SK-MEL-5 (cell line): ENCODE measurements around the gene ST6GALNAC3. TPM values are rescaled to one million over a fixed set of nuclear protein-coding genes. Genes with fewer than 3 reads are reported as not detected.
A peak's percentile ranks its signal among the peaks of the same experiment; 100 is the strongest.

ENCODE experiments used
- DNase-seq: peaks from one replicate; pipeline ENCODE4 v3.0.0-alpha.2; 2016; ENCODE audit warnings: low read depth, low spot score
- in situ Hi-C: cut with HindIII; loops from 2 replicates; pipeline ENCODE4 v1.10.0; 2016; ENCODE audit warnings: low sequenced_read_pairs, high pct_unique_total_duplicates, low pct_unique_long_range_greater_than_20kb
- total RNA-seq: library from RNA; depleted of rRNA; stranded (reverse); fragments of >200 nt; shearing (Covaris generic); gene quantifications from 2 replicates; pipeline ENCODE4 v1.2.3, GENCODE V29; 2014

ST6GALNAC3 gene
- total RNA-seq, 1 experiment from 2014 or later, result 70.7 TPM

DNA sequence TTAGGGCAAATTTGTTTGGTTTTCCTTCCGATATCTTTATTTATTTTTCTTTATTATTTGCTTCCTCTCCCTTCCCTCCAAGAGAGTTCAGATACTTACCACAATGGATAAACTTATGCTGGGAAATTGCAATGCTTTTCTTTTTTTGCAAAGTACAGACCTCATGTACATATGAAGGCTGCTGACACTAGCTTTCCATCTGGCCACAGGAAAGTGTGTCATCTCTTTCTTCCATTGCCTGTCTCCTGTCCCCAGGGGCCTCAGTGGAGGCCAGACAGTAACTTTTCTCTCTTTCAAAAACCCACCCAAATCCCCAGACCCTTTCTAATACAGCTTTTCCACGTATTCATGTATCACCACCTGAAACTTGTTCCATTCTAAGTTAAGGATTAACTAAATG, 73.9 kb downstream of the ST6GALNAC3 start:
- DNase-seq, result peak; percentile 64
- in situ Hi-C loops, result no loop called here

DNA sequence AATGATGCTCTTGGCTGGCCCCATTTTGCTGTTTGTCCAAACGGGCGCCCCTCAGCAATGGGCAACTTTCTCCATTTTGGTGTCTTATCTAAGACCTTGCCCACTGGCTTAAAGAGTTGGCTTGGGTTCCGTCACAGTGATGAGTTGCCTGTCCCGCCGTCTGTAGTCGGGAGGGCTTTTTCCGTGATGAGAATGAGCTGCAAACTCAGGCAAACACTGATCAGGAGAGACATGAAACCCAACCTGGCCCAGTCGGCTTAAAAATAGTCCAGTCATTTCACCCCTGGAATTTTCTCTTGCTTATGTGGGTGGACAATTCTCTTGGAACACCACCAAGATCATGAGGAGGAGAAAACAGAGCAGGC, 79.3 kb downstream of the ST6GALNAC3 start:
- in situ Hi-C loops, result no loop called here
- no peak for DNase-seq

DNA sequence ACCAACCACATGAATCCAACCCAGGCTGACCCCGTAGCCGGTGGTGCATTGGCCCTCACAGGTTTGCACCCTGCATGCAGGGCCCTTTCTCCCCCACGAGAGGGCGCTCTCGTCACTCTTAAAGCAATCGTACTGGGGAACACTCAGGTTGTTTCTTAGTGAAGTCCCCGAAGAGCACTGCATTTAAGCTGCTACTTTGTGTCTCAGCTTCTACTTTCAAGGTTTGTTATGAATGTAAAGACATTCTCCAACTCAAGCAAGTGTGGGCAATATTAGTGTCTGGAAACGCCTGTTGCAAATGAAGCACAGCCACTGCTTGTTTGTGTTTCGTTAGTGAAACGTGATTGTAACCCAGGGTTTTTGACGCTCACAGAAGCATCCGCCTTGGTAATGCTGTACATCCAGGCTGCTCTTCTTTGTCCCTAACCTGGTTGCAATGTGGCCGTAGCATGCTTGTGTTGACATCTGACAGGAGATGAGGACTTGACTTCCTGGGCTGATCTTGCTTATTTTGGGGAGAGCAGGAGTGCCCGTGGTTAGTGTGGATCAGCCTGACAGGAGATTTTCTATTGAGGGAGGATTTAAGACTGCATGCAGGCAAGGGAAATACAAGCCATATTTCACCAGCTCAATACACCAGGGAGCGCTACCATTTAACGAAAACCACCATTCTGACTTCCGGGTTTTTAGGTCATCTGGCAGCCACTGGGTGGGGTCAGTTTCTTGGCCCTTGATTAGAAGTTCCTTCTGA, 79.8 kb downstream of the ST6GALNAC3 start:
- in situ Hi-C loops, result no loop called here

DNA sequence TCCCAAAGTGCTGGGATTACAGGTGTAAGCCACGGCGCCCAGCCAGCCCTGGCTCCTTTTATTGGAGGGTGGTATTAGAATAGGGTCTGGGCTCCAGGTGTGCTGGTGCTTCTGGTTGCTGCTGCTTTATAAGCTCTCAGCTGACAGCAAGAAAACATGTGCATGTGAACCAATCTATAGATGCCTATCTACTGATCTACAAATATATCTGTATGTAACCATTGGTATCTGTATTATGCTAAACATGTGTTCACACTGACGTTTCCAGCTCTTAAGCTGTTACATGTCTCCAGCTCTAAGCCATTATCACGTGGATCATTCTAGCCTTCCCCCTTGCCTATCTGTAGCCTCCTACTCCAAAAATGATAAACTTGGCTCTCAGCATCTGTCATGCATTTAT, 82.4 kb downstream of the ST6GALNAC3 start:
- in situ Hi-C loops, result no loop called here

More for the DNA sequence above, 79.8 kb downstream of the ST6GALNAC3 start:
- DNase-seq, result peak; percentile 83

DNA sequence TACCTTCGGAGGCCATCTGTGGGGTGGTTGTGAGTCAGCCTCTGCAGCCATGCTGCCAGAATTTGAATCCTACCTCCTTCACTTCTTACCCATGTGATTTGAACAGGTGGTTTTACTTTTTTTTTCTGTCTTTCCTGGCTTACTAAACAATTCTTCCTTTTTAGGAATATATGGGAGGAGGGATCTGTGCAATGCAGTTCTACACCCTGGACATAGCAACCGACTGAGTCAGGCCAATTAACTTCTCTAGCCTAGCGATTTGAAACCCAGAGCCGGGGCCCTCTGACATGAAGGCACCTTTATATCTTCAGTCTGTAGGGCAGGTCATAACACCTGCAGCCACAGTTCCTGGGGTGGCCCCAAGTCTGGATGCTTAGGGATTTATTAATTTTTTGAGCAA, 83.6 kb downstream of the ST6GALNAC3 start:
- DNase-seq, result no peak
- in situ Hi-C loops, result no loop called here

More for the DNA sequence above, 82.4 kb downstream of the ST6GALNAC3 start:
- DNase-seq, result no peak

DNA sequence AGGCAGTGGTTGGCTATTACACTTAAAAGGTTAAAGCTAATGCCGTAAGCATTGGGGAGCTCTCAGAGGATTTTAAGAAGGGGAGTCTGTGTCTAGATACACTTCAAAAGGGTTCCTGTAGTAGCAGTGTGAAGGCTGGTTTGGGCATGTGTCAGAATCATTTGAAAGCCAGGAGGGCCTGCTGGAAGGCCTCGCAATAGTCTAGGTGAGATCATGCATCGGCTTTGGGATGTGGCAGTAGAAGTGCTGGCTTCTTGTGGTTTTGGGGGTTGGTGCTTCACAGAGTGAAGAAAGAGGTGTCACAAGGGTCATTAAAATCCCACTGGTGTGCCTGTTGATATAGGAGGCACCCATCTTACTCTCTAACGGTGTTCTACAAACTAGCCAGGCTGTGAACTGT, 85.7 kb downstream of the ST6GALNAC3 start:
- no peak for DNase-seq
- in situ Hi-C loops, result no loop called here

DNA sequence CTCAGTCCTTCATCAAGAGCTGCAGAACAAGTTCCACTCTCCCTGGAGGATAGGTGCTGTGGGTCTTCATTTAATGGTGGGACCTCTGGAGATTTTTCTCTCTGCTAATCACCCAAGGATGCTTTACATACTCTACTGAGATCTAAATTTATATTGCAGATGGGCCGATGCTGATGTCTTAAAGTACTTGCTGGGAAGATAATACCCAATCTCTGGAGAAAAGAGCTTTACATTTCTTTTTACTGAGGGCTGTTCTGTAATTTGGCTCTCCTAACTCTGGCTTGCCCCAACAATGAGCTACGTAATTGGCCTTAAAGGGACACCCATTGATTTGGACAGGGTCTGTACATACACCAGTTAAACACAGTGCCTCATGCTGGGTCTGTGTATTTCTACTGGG, 86.9 kb downstream of the ST6GALNAC3 start:
- no peak for DNase-seq
- in situ Hi-C loops, result no loop called here

DNA sequence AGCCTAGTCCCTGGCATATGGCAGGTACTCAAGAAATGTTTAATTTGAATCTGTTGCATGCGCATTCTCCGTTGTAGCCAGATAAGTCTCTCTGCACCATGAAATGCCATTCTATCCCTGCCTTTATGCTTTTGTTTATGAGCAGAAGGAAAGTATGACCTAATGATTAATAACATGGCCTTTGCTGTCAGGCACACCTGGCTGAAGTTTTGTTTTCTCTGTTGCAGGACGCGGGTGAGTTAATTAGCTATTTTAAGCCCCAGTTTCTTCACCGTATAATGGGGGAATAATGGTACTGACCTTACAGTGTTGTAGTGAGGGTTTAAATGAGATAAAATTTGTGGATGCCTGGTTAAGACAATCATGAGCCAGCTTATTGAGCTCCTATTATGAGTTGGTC, 87.7 kb downstream of the ST6GALNAC3 start:
- in situ Hi-C loops, result no loop called here
- no peak for DNase-seq

DNA sequence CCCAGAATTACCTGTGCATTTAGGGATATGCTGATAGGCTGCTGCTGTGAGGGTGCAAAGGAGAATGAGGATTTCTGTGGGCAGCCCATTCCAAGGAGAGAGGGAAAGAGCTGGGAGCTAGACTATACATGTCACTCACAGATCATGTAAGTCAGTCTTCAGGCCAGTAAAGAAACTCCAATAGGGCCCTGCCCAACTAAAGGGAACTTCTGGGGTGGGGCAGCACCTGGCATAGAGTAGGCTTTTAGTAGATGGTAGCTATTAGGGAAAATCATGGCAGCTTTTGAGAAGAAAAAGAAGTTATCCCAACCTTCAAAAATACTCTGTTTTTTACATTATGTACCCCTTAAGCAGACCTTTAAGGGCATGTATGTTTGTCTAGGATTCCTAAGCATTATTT, 89.6 kb downstream of the ST6GALNAC3 start:
- in situ Hi-C loops, result no loop called here
- DNase-seq, result no peak

DNA sequence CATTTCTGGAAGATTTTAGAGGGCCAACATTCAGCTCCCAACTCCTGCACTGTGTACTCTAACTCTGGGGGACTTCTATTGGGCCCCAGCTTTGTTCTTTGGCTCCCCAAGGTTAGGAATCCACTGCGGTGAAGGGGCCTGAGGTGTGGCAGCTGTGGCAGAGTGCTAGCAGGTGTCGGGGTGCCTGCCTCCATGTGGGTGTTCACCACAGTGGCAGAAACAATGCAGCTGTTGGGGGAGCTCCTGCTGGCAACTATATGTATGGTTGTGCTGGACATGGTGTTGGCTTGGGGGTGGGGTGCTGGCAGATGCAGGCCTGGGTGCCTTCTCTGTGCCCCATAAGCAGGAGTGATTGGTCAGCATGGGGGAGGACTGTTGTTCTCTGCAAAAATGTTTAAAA, 95.5 kb downstream of the ST6GALNAC3 start:
- in situ Hi-C loops, result no loop called here
- no peak for DNase-seq

DNA sequence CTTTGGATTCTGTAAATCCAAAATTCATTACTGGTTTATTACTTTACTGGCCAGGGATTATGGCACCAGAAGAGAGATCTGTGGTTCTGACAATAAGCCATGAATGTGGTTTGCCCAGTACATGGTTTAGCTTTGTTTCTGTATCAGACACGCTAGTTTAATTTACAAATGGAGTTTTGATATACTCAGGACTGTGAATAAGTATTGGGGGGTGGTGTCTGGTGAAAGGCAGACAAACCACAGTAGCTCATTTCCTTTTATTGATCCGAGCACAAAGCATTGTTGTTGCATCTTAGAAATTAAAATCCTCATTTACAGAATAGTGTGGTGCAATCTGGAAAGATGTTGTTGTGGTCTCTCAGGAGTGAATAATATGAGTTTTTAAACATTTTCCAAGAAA, 96.0 kb downstream of the ST6GALNAC3 start:
- in situ Hi-C loops, result no loop called here
- DNase-seq, result no peak

DNA sequence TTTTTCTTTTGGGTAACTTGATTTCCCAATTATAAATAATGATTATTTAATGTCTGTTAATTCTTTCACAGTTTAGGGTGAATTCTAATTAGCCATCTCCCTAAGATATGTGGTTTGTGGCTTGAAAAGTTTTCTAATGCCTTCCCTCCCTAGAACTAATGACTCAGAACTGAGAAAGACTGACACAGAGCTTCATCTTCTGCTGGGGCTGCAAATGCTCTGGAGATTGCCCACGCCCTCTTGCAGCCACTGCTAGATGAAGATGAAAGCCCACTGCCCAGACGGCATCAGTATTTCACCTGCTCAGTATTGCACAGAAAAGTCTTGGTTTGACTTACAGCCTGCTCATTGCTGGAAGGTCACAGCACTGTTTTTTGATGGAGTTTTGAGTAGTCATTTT, 101.5 kb downstream of the ST6GALNAC3 start:
- DNase-seq, result no peak
- in situ Hi-C loops, result no loop called here

DNA sequence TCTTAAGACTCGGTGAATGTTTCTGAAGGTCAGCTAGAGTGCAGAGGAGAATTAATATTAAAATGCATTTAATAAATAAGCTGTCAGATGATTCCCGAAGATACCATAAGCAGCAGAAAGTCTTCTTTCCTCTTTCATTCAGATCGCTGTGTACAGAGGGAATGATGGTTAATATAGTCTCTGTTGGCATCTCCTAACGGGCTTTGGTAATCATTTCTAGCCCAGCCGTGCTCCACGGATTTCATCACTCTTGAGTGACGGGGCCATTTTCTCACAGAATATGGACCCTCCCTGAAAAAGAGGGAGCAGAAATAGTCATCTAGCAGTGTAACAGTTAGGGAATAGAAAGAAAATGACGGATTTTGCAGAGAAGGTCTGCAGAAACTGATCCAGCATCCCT, 103.1 kb downstream of the ST6GALNAC3 start:
- in situ Hi-C loops, result no loop called here
- no peak for DNase-seq

DNA sequence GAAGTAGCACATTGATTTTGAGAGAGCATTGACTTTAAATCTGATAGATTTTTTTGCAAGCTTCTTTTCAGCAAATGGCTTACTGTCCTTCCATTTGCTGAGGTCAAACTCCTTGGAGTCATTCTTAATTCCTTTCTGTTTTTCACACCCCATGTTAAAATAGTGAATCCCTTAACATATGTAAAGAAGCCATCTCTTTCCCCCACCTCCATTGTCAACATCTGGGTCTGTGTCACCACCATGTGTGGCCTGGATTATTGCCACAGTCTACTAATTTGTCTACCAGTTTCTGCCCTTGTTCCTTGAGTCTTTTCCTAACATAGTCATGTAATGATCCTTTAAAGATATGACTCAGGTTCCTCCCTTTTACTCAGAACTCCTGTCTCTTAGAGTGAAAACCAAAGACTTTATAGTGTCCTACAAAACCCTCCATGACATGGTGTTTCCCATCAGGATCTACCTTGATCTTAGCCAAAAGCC, 104.7 kb downstream of the ST6GALNAC3 start:
- DNase-seq, result no peak
- in situ Hi-C loops, result no loop called here

DNA sequence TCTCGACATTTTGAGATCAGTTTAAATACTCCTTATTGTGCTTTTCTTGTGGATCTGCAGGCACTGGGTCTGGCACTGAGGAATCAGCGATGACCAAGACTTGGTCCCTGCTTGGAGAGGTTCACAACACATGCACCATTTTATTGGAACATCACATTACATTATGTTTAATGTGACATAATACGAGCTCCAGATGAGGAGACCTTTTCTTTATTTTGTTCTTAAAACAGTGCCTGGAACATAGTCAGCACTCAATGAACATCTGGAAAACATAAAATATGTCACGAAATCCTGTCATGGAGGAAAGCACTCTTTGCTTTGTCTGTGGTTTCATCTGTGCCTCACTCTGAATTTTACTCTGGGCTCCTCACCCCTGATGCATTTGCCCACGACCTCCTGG, 110.7 kb downstream of the ST6GALNAC3 start:
- in situ Hi-C loops, result no loop called here
- DNase-seq, result no peak

DNA sequence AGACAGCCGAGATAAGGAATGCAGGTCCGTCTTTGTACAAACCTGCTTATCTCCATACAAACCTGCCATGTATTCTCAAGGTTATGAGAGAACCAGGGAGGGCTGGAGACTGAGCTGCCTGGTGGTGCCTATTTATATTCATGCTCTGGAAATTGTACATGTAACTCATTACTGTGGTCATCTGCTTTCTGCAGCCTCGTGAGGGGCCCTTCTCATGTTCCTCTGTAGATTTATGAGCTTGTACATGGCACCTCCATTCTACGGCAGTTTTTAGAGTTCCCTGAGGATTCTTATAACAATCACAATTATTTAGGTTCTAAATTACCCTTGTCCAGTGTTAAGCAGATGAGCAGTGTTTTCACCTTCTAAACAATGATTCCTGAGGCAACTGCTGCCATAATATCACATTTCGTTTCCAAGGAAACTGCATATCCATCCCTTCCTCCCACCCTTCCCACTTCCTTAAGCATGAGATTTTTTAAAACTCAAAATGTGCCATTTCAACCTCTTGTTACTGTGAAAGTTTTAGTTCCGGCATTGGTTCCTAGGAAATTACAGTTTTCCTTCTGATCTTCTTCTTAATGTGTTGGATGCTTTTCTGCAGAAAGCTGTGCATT, 112.1 kb downstream of the ST6GALNAC3 start:
- in situ Hi-C loops, result no loop called here
- no peak for DNase-seq

DNA sequence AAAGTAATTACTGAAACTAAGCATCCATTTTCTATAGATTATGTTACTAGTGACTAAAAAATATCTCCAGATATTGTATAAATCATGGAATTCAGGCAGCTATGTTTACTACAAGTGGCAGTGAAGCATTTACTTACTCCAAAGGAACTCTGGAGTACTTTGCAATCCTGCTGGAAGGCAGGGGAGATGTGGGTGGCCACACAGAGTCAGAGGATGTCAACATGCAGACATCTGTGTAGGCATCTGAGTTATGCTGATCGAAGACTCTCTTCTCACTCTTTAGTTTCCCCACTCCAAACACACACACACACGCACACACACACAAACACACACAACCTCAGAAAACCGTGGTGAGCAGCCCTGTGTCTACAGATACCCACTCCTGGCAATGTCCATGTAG, 112.9 kb downstream of the ST6GALNAC3 start:
- DNase-seq, result no peak
- in situ Hi-C loops, result no loop called here

DNA sequence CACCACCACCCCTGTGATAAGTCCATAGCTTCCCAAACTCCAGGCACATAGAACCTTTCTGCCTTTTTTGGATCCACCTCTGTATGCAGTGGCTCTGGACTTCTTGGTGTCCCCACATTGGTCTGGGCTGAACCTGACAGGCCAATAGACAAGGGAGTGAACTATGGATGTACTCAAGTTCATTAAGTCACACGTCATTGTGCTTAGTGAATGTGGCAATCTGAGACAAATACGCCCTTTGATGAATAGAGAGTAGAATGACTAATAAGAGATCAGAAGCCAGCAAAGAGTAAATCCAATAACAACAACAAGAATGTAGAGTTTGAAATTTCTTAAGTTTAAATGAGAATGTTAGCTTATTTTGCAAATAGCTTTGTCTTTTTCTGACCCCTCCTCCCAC, 114.8 kb downstream of the ST6GALNAC3 start:
- in situ Hi-C loops, result no loop called here
- DNase-seq, result no peak

DNA sequence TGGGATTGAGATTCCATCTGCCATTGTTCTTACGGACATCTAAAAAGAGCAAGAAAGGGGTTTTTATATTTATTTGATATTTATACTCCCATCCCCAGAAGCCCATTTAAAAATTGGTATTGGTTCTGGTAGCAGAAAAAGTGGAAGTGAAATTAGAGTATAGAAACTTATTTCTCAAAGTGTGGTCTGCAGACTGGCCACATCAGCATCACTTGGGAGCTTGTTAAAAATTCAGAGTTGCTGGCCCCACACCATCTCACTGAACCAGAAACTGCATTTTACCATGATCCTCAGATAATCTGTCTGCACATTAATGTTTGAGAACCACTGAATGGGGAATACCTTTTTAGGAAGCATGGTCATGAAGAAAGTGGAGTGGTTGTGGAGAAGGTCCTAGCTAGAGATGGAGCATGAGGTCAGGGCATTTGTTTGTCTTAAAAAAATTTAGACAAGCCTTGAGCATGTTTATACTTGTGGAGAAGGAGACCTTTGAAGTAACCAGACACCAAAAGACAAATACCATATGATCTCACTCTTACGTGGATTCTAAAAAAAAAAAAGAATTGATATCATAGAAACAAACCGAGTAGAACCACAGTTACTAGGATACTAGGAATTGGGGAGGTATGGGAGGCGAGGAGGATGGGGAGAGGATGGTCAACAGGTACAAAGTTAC, 116.3 kb downstream of the ST6GALNAC3 start:
- DNase-seq, result no peak
- in situ Hi-C loops, result no loop called here
